Measurements from ENCODE around the gene MRPS15. TPM values are rescaled to one million over a fixed set of nuclear protein-coding genes. Genes with fewer than 3 reads are reported as not detected.
"Not testable (repeated sequence)": the region's sequence is repeated elsewhere in the genome, so short reads cannot be mapped to it uniquely, and the experiment has no call there.

Gene MRPS15
- 1,000 to 10,000 TPM in 1 of 12 donors, 10 to 100 TPM in 11; 55.9 to 1,514 (median 59.1) TPM for polyA plus RNA-seq (ENCODE audit: insufficient read length in 12 of 12)
- long read RNA-seq, donor 1, transcript MRPS15-201 (8 exons, 1,006 nt), result minor isoform, 43 of 120 reads
- long read RNA-seq, donor 1, transcript MRPS15-203 (2 exons, 533 nt), result major isoform, 74 of 120 reads
- long read RNA-seq, donor 1, partial matches to known transcripts, result 0 of 120 reads
- long read RNA-seq, donor 1, other reads (novel, unspliced or antisense), result 0 of 120 reads
- long read RNA-seq, donor 2, transcript MRPS15-201 (8 exons, 1,006 nt), result minor isoform, 46 of 104 reads
- long read RNA-seq, donor 2, transcript MRPS15-203 (2 exons, 533 nt), result major isoform, 58 of 104 reads
- long read RNA-seq, donor 2, partial matches to known transcripts, result 0 of 104 reads
- long read RNA-seq, donor 2, other reads (novel, unspliced or antisense), result 0 of 104 reads
- long read RNA-seq, donor 3, transcript MRPS15-201 (8 exons, 1,006 nt), result minor isoform, 20 of 56 reads
- long read RNA-seq, donor 3, transcript MRPS15-203 (2 exons, 533 nt), result major isoform, 35 of 56 reads
- long read RNA-seq, donor 3, partial matches to known transcripts, result 0 of 56 reads
- long read RNA-seq, donor 3, other reads (novel, unspliced or antisense), result 0 of 56 reads
- long read RNA-seq, donor 4, transcript MRPS15-201 (8 exons, 1,006 nt), result minor isoform, 9 of 40 reads
- long read RNA-seq, donor 4, transcript MRPS15-203 (2 exons, 533 nt), result major isoform, 30 of 40 reads
- long read RNA-seq, donor 4, partial matches to known transcripts, result 0 of 40 reads
- long read RNA-seq, donor 4, other reads (novel, unspliced or antisense), result 0 of 40 reads
- long read RNA-seq, donor 5, transcript MRPS15-201 (8 exons, 1,006 nt), result minor isoform, 48 of 143 reads
- long read RNA-seq, donor 5, transcript MRPS15-203 (2 exons, 533 nt), result major isoform, 89 of 143 reads
- long read RNA-seq, donor 5, partial matches to known transcripts, result 5 of 143 reads
- long read RNA-seq, donor 5, other reads (novel, unspliced or antisense), result 0 of 143 reads
- long read RNA-seq, donor 6, transcript MRPS15-201 (8 exons, 1,006 nt), result minor isoform, 22 of 60 reads
- long read RNA-seq, donor 6, transcript MRPS15-203 (2 exons, 533 nt), result major isoform, 37 of 60 reads
- long read RNA-seq, donor 6, partial matches to known transcripts, result 0 of 60 reads
- long read RNA-seq, donor 6, other reads (novel, unspliced or antisense), result 0 of 60 reads
- long read RNA-seq, donor 7, transcript MRPS15-203 (2 exons, 533 nt), result major isoform, 35 of 54 reads
- long read RNA-seq, donor 7, transcript MRPS15-201 (8 exons, 1,006 nt), result minor isoform, 19 of 54 reads
- long read RNA-seq, donor 7, partial matches to known transcripts, result 0 of 54 reads
- long read RNA-seq, donor 7, other reads (novel, unspliced or antisense), result 0 of 54 reads
- long read RNA-seq, donor 8, transcript MRPS15-203 (2 exons, 533 nt), result major isoform, 68 of 111 reads
- long read RNA-seq, donor 8, transcript MRPS15-201 (8 exons, 1,006 nt), result minor isoform, 42 of 111 reads
- long read RNA-seq, donor 8, partial matches to known transcripts, result 0 of 111 reads
- long read RNA-seq, donor 8, other reads (novel, unspliced or antisense), result 0 of 111 reads
- long read RNA-seq, donor 9, transcript MRPS15-201 (8 exons, 1,006 nt), result minor isoform, 24 of 69 reads
- long read RNA-seq, donor 9, transcript MRPS15-203 (2 exons, 533 nt), result major isoform, 45 of 69 reads
- long read RNA-seq, donor 9, partial matches to known transcripts, result 0 of 69 reads
- long read RNA-seq, donor 9, other reads (novel, unspliced or antisense), result 0 of 69 reads
- long read RNA-seq, donor 10, transcript MRPS15-203 (2 exons, 533 nt), result major isoform, 46 of 80 reads
- long read RNA-seq, donor 10, transcript MRPS15-201 (8 exons, 1,006 nt), result minor isoform, 34 of 80 reads
- long read RNA-seq, donor 10, partial matches to known transcripts, result 0 of 80 reads
- long read RNA-seq, donor 10, other reads (novel, unspliced or antisense), result 0 of 80 reads
- long read RNA-seq, donor 11, transcript MRPS15-201 (8 exons, 1,006 nt), result minor isoform, 30 of 99 reads
- long read RNA-seq, donor 11, transcript MRPS15-203 (2 exons, 533 nt), result major isoform, 68 of 99 reads
- long read RNA-seq, donor 11, partial matches to known transcripts, result 0 of 99 reads
- long read RNA-seq, donor 11, other reads (novel, unspliced or antisense), result 0 of 99 reads

GRCh38 chr1:36463803-36464604, at the start of gene MRPS15:
MRPS15 (minus strand) TSS chr1:36464384; CDS start chr1:36464275, 109 bp downstream.
- DNase-seq, result peak; percentile 97

DNA sequence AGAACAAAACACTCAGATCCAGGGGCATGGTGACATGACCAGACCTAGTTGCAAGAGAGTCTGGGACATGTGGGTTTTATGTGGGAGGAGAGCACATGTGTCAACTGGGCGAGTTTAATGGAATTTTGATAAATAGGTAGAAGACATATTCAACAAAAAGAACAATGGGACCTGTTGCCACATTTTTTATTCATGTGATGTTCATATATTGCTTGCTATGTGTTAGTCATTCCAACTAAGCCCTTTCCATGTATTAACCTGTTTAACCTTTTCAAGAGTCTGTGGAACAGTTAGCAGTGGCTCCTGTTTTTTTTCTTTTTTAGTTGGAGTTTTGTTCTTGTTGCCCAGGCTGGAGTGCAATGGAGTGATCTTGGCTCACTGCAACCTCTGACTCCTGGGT, 48.7 kb upstream of the MRPS15 start:
- no peak for DNase-seq

- no peak for DNase-seq
Observed at GRCh38 chr1:36511804-36512798, 47.9 kb upstream of the MRPS15 start.

- DNase-seq, result not testable (repeated sequence)
Observed at GRCh38 chr1:36511220-36511619, 47.0 kb upstream of the MRPS15 start.

- no peak for DNase-seq
Observed at GRCh38 chr1:36510418-36510817, 46.2 kb upstream of the MRPS15 start.

DNA sequence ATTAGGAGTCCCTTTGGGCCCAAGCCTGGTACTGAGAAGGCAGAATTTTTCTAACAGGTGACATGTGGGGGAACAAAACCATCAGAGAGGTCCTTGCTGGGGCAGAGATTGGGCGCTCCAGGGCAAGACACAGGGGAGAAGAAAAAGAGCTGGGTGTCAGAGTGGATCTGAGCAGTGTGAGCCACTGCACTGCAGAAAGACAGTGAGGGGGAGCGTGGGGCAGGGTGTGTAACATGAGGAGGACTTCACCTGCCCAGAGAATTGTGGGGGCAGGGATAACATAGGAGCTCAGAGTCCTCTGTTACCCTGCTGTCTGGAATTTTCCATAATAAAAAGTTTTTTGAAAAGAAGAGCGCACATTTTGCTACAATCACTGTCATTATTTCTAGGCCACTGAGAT, 44.1 kb upstream of the MRPS15 start:
- DNase-seq, result no peak

GRCh38 chr1:36506276-36506920, 42.2 kb upstream of the MRPS15 start:
- no peak for DNase-seq

DNA sequence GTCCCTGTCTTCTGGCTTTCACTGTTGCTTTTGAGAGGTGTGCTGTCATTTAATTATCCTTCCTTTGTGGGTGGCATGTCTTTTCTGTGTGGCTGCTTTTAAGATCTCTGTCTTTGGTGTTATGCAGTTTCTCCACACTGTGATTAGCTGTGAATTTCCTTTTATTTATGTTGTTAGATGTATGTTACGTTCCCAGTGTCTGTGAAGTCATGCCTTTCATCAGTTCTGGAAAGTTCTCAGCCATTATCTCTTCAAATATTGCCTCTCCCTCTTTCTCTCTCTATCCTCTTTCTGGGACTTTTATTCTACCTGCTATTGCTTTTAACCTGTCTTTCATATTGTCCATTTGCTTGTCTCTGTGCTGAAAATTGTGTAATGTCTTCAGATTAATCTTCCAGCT, 39.5 kb upstream of the MRPS15 start:
- DNase-seq, result no peak

- DNase-seq, result no peak
Observed at GRCh38 chr1:36503159-36503558, 39.0 kb upstream of the MRPS15 start.

DNA sequence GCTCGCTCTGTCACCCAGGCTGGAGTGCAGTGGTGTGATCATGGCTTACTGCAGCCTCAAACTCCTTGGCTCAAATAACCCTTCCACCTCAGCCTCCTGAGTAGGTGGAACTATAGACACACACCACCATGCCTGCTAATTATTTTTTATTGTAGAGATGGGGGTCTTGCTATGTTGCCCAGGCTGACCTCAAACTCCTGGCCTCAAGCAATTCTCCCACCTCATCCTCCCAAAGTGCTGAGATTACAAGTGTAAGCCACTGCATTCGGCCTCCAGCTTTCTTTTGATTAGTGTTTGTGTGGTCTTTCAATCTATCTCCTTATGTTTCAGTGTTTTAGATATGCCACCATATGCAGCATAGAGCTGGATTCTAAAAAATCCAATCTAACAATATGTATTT, 38.4 kb upstream of the MRPS15 start:
- no peak for DNase-seq

GRCh38 chr1:36501911-36502310, 37.7 kb upstream of the MRPS15 start:
- DNase-seq, result not testable (repeated sequence)

GRCh38 chr1:36497207-36497606, 33.0 kb upstream of the MRPS15 start:
- DNase-seq, result no peak

GRCh38 chr1:36494971-36495370, 30.8 kb upstream of the MRPS15 start:
- DNase-seq, result no peak

DNA sequence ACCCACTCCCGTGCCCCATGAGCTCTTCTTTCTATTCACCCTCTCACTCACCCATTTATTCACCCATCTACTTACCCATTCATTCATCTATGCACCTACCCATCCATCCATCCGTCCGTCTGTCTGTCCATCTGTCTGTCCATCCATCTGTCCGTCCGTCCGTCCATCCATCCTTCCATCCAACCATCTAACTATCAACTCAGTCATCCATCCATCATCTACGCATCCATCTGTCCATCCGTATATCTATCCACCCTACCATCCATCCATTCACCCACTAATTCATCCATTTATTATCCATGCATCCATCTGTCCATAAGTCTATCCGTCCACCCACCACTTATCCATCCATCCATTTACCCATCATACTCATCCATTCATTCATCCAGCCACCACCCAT, 29.3 kb upstream of the MRPS15 start:
- no peak for DNase-seq

GRCh38 chr1:36492491-36492890, 28.3 kb upstream of the MRPS15 start:
- DNase-seq, result no peak

DNA sequence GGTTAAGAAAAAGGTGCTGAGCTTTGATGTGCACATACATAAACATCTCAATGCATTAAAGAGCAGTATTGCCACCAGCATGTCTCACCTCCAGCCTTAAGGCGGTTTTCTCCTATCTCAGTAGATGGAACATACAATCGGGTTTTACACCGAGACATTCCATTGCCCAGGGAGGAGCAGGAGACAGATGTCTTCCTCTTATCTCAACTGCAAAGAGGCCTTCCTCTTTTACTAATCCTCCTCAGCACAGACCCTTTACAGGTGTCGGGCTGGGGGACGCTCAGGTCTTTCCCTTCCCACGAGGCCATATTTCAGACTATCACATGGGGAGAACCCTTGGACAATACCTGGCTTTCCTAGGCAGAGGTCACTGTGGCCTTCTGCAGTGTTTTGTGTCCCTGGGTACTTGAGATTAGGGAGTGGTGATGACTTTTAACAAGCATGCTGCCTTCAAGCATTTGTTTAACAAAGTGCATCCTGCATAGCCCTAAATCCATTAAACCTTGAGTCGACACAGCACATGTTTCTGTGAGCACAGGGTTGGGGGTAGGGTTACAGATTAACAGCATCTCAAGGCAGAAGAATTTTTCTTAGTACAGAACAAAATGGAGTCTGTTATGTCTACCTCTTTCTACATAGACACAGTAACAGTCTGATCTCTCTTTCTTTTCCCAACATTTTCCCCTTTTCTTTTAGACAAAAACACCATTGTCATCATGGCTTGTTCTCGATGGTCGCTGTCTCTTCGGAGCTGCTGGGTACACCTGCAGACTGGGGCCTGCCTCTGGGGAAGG, 25.3 kb upstream of the MRPS15 start:
- DNase-seq, result not testable (repeated sequence)

Measured in muscle of arm (tissue), 14 donors.